Mammary epithelial cell (primary cell): Measurements from ENCODE around the gene LCE3A.

Experiments
- EZH2 ChIP-seq: IDR thresholded peaks from 2 replicates; pipeline ENCODE4 v1.6.1; 2012; ENCODE audit warnings: low read length, inconsistent platforms, borderline replicate concordance
- TF ChIP-seq, protein P1 (sequence below), 2 donors: IDR thresholded peaks in 1 of 2; conservative IDR thresholded peaks in 1 of 2; 2 replicates each; pipeline ENCODE4 v1.5.1; 2011 to 2012; ENCODE audit warnings: inconsistent platforms in 2 of 2, low read length in 2 of 2, mild to moderate bottlenecking in 2 of 2, control low read depth in 1 of 2, low read depth in 1 of 2; ENCODE audit not compliant: insufficient read depth in 1 of 2; ENCODE audit errors: extremely low read depth in 1 of 2

DNA sequence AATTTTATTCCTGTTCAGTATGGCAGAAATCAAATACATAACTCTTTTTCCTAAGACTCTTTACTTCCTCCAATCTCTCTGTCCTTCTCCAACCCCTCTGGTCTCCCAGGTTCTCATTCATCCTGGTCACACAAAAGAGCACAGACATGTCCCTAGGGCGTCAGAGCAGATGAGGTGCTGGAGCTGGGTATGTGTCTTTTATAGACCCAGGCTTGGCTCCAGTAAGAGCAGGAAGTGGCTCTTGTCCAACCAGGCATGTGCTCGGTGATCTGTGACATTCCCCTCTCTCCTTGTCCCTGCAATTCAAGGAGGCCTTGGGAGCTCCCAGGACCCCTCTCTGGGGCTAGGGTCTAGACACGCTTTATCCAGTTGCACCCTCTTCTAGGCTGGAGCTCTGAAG lies 22.2 kb upstream of the LCE3A start:
- TF ChIP-seq, protein P1, sequence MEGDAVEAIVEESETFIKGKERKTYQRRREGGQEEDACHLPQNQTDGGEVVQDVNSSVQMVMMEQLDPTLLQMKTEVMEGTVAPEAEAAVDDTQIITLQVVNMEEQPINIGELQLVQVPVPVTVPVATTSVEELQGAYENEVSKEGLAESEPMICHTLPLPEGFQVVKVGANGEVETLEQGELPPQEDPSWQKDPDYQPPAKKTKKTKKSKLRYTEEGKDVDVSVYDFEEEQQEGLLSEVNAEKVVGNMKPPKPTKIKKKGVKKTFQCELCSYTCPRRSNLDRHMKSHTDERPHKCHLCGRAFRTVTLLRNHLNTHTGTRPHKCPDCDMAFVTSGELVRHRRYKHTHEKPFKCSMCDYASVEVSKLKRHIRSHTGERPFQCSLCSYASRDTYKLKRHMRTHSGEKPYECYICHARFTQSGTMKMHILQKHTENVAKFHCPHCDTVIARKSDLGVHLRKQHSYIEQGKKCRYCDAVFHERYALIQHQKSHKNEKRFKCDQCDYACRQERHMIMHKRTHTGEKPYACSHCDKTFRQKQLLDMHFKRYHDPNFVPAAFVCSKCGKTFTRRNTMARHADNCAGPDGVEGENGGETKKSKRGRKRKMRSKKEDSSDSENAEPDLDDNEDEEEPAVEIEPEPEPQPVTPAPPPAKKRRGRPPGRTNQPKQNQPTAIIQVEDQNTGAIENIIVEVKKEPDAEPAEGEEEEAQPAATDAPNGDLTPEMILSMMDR (conservative IDR thresholded peaks at IDR 0.05 in 1 of 2, IDR thresholded peaks at IDR 0.05 in 1 of 2; ENCODE audit: extremely low read depth in 1 of 2, insufficient read depth in 1 of 2, low read depth in 1 of 2, low read length in 2 of 2) = no peak
- no peak for TF ChIP-seq EZH2
